ENCODE results near the gene OR1F1.

GRCh38 chr16:3235856-3236669, 48.1 kb downstream of the OR1F1 start:
- TF ChIP-seq GATA2 (IDR thresholded peaks at IDR 0.05; ENCODE audit: low read depth, low read length) (no peak), GATA3 (IDR thresholded peaks at IDR 0.05; ENCODE audit: low read depth, low read length) (no peak)

Measured in SH-SY5Y (cell line).